Stimulated activated naive CD8-positive, alpha-beta T cell treated with anti-CD3 and anti-CD28 coated beads, Interleukin-15, Interleukin-2, amounts not matched to agents 100 ng/mL and 50 ng/mL, for 24 hours (primary cell): Measurements from ENCODE around the gene PRKCE.
A peak's percentile ranks its signal among the peaks of the same experiment; 100 is the strongest.
"Not testable (repeated sequence)": the region's sequence is repeated elsewhere in the genome, so short reads cannot be mapped to it uniquely, and the experiment has no call there.

Source experiments
- H3K27ac Mint-ChIP-seq: one replicate; pipeline ENCODE4 v1.8.0; 2021; ENCODE audit warnings: mild to moderate bottlenecking, mixed read lengths
- H3K27me3 Mint-ChIP-seq: one replicate; pipeline ENCODE4 v1.8.0; 2021; ENCODE audit warnings: mixed read lengths
- H3K36me3 Mint-ChIP-seq: one replicate; pipeline ENCODE4 v1.8.0; 2021; ENCODE audit warnings: low read depth, mixed read lengths
- H3K4me1 Mint-ChIP-seq: one replicate; pipeline ENCODE4 v1.8.0; 2021; ENCODE audit warnings: low read depth, mixed read lengths
- H3K4me3 Mint-ChIP-seq: one replicate; pipeline ENCODE4 v1.8.0; 2021; ENCODE audit warnings: mild to moderate bottlenecking, mixed read lengths
- H3K9me3 Mint-ChIP-seq: one replicate; pipeline ENCODE4 v1.8.0; 2021; ENCODE audit warnings: mixed read lengths

Gene PRKCE

DNA sequence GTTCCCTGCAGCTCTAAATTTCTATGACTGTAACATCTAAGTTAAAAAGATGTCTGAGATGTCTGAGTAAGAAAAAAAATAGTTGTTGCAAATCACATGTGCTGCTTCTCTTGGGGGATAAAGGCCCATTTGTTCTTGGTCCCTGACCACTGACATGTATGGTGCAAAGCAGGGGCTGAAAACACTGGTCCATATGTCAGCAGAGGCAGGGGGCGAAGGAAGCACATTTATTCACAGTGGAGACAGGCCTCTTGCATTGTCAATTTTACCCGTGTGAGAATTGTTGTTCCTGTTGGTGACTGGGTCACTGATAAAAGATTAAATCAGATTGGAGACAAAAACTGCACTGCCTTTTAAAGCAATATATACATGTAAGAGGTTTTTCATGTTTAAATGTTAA, 38.8 kb downstream of the PRKCE start:
- Mint-ChIP-seq H3K27ac (no peak overlapping the region), H3K4me3 (no peak overlapping the region), H3K36me3 (no peaks in the 10 kb centered on the region), H3K27me3 (no peaks in the 10 kb centered on the region), H3K9me3 (no peaks in the 10 kb centered on the region), H3K4me1 (peaks cover 21% of the 10 kb centered on the region)

DNA sequence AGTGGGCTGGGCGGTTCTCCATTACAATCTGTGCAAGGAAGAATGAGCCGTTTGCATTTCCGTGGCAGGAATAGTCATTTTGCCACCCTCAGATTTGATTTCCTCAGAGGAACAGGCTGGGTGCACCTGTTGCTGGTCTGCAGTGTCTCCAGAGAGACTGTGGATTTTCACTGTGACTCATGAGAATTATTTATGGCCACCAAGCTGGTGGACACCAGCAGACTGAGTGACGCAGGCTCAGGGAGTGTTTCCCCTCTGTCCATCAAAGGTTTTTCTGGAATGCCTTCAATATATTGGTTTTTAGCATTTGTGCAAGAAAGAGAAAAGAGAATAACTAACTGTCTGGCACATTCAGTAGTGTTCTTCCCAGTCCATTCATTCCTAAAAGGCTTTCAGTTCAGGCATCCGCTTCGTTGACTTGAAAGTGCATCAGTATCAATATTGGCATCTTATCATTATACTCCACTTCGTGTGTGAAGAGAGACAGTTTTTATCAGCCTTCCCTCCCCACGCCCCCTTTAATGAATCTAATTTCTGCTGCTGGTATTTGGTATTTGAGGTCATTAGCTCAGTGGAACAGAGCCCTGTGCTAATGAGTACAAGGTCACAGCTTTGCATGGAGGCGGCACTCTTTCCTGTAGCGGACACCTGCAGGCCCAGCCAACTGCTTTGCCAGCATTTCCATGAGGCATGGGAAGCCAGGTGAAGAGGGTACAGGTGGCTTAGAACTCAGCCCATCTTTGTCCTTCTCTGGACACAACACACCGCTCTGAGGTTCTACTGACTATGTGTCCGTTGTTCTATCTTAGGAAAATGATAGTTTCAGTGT, 39.9 kb downstream of the PRKCE start:
- no peak overlapping the region for H3K4me3 Mint-ChIP-seq
- H3K4me1 Mint-ChIP-seq = peaks cover 21% of the 10 kb centered on the region
- H3K27me3 Mint-ChIP-seq = no peaks in the 10 kb centered on the region
- H3K9me3 Mint-ChIP-seq = no peaks in the 10 kb centered on the region
- no peak overlapping the region for H3K27ac Mint-ChIP-seq
- H3K36me3 Mint-ChIP-seq = no peaks in the 10 kb centered on the region

DNA sequence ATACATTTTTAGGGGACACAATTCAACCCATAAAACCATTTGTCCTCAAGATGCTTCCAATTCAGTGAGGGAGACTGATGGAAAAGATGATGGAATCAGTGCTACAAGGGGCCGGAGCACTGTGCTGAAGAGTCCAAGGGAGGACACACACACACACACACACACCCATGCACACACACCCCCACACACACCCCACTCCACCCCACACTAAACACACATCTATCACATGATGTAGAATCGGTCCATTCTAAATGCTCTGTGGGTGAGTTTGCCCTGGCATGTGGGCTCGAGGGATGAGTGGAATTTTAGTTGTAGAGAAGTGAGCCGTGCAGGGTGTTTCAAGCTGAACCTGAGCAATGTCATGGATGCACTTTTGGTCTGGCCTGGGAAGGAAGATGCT, 41.1 kb downstream of the PRKCE start:
- H3K27me3 Mint-ChIP-seq = no peaks in the 10 kb centered on the region
- H3K9me3 Mint-ChIP-seq = no peaks in the 10 kb centered on the region
- peaks cover 21% of the 10 kb centered on the region for H3K4me1 Mint-ChIP-seq
- H3K27ac Mint-ChIP-seq = no peak overlapping the region
- no peaks in the 10 kb centered on the region for H3K36me3 Mint-ChIP-seq
- no peak overlapping the region for H3K4me3 Mint-ChIP-seq

DNA sequence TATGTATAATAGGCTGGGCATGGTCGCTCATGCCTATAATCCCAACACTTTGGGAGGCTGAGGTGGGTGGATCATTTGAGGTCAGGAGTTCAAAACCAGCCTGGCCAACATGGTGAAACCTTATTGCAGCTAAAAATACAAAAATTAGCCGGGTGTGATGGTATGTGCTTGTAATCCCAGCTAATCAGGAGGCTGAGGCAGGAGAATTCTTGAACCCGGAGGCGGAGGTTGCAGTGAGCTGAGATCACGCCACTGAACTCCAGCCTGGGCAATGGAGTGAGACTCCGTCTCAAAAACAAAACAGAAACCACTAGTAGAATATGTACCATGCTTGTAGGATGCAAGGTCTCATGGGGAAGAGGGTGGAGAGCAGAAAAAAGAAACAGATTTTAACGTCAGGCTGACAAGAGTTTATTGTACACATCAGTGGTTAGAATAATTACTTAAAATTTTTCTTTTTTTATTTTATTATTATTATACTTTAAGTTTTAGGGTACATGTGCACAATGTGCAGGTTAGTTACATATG, 44.1 kb downstream of the PRKCE start:
- not testable (repeated sequence) for H3K9me3 Mint-ChIP-seq, H3K36me3 Mint-ChIP-seq, H3K27ac Mint-ChIP-seq, H3K4me3 Mint-ChIP-seq, H3K27me3 Mint-ChIP-seq
- H3K4me1 Mint-ChIP-seq = peaks cover 39% of the 10 kb centered on the region

DNA sequence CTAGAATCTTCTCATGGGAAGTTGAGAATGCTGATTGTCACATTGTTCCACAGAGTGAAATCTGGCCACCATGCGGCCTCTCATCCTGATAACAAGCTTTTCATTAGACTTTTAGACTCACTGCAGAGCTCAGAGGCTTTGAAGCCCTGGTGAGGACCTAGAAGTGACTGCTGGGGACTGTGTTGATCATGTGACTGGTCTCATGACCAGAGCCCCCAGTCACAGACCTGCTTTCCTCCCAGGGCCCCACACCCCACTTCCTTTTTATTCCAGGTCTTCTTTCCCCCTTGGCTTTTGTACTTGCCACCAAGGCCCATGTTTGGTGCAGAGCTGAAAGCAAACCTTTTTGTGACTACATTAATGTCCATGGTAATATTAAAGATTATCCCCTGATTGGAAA, 45.2 kb downstream of the PRKCE start:
- Mint-ChIP-seq H3K9me3 (no peaks in the 10 kb centered on the region), H3K27me3 (no peaks in the 10 kb centered on the region), H3K4me1 (peaks cover 34% of the 10 kb centered on the region), H3K4me3 (no peak overlapping the region), H3K27ac (no peak overlapping the region), H3K36me3 (no peaks in the 10 kb centered on the region)

DNA sequence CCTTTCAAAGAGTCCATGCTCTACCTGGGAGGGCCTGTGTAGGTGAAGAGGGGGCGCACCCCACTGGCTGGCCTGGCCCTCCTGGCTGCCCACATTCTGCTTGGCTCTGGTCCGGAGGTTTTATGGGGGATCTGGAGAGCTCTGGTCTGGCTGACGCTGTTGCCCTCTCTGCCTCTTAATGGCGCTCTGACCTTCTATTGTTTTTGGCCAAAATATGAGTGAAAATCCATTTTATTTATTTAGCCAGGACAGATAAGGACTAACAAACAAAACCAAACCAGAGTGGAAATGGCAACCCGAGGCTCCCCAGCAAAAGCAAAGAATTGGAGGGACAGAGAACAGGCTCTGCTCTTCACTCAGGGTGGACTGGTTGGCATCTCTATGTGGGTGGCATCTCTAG, 45.7 kb downstream of the PRKCE start:
- Mint-ChIP-seq H3K27ac (no peak overlapping the region), H3K4me3 (no peak overlapping the region), H3K27me3 (no peaks in the 10 kb centered on the region), H3K36me3 (no peaks in the 10 kb centered on the region), H3K9me3 (no peaks in the 10 kb centered on the region), H3K4me1 (peaks cover 30% of the 10 kb centered on the region)

DNA sequence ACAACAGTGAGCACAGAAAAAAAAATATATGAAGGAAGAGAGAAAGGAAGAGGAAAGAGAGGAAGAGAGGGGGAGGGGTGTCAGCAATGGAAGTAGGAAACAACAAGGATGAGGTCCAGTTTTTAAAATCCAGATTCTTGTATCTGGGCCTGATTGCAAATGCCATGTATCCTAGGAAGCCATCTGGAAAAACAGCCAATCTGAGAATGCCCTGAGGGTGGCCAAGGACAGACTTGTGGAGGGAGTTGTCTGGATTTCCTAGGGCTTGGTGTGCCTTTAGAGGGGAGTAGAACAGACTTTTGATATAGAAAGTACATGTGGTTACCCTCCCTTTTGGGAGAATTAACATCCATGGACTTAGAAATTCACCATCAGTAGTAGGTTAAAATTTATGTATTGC, 47.1 kb downstream of the PRKCE start:
- Mint-ChIP-seq H3K27ac (no peak overlapping the region), H3K4me3 (no peak overlapping the region), H3K4me1 (peaks cover 30% of the 10 kb centered on the region)

DNA sequence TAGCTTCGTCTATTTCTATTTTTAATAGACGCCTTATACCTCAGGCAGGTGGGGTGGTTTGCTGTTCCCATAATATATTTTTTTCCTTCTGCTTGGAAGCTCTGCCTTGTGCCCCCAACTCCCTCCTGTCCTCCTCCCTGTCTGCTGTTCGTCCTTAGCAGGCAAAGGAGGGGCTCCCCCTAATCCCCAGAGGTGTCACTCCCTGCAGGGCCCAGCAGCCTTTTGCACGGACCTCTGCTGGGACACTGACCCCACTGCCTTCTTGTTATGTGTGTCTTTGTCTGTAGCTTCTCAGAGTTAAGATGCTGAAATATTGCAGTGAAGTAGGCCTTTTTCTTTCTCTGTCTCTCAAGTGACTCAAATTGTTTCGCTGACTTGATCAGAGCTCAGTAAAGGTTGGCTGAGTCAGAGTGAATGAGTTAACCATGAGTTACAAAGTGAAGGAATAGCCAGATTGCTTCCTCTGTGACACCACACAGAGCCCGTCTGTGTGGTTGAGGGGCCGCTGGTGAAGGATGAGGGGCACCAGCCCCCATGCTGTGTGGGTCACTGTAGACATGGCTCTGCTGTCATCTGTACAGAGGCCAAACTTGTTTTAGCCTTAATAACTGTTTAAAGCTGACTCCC, 47.7 kb downstream of the PRKCE start:
- peaks cover 30% of the 10 kb centered on the region for H3K4me1 Mint-ChIP-seq
- H3K4me3 Mint-ChIP-seq = peak overlapping the region; percentile 14
- H3K27me3 Mint-ChIP-seq = no peaks in the 10 kb centered on the region
- peak overlapping the region; percentile 45 for H3K27ac Mint-ChIP-seq
- H3K36me3 Mint-ChIP-seq = no peaks in the 10 kb centered on the region
- no peaks in the 10 kb centered on the region for H3K9me3 Mint-ChIP-seq

More for the DNA sequence above, 47.1 kb downstream of the PRKCE start:
- Mint-ChIP-seq H3K27me3 (no peaks in the 10 kb centered on the region), H3K9me3 (no peaks in the 10 kb centered on the region), H3K36me3 (no peaks in the 10 kb centered on the region)

DNA sequence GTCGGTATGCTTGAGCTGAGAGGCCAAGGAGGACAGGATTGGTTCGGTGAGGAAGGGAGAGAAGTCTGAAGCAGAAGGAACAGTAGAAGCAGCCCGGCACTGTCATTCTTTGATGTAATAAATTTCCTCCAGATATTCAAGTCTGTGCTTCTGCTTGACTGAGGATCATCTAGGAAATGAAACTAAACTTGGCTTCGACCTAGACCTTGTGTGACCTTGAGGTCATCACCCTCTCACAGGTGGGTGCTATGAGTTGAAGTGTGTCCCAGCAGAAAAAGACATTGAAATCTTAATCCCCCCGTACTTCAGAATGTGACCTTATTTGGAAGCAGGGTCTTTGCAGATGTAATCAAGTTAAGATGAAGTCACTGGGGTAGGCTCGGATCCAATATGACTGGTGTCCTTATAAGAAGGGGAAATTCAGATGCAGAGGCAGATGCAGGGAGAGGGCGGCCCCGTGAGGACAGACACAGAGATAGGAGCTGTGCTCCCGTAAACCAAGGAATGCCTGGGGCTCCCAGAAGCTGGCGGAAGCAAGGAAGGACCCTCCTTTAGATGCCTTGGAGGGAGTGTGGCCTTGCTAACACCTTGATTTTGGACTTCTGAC, 49.0 kb downstream of the PRKCE start:
- no peaks in the 10 kb centered on the region for H3K27me3 Mint-ChIP-seq
- no peaks in the 10 kb centered on the region for H3K36me3 Mint-ChIP-seq
- H3K9me3 Mint-ChIP-seq = no peaks in the 10 kb centered on the region
- H3K4me3 Mint-ChIP-seq = no peak overlapping the region
- H3K27ac Mint-ChIP-seq = peak overlapping the region; percentile 54
- peaks cover 30% of the 10 kb centered on the region for H3K4me1 Mint-ChIP-seq

DNA sequence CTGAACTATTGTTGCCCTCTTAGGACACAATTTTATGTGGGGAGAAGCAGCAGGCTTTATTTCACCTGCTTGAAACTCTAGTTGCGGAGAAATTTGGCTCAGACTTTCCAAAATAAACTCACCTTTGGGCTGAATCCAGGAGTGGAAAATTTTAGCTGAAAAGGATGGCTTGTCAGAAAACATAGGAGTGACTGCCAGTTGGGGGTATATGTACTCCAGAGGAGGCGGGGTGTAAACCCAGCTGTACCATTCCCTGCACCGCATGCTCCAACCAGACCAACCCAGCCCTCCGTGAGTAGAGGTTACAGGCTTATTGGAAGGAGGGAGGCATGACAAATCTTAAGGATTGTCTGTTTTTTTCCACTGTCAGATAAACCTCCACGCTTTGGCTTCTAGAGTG, 53.8 kb downstream of the PRKCE start:
- H3K27me3 Mint-ChIP-seq = no peaks in the 10 kb centered on the region
- peaks cover 19% of the 10 kb centered on the region for H3K36me3 Mint-ChIP-seq
- H3K4me1 Mint-ChIP-seq = peaks cover 7% of the 10 kb centered on the region
- no peaks in the 10 kb centered on the region for H3K9me3 Mint-ChIP-seq
- no peak overlapping the region for H3K4me3 Mint-ChIP-seq
- H3K27ac Mint-ChIP-seq = no peak overlapping the region

DNA sequence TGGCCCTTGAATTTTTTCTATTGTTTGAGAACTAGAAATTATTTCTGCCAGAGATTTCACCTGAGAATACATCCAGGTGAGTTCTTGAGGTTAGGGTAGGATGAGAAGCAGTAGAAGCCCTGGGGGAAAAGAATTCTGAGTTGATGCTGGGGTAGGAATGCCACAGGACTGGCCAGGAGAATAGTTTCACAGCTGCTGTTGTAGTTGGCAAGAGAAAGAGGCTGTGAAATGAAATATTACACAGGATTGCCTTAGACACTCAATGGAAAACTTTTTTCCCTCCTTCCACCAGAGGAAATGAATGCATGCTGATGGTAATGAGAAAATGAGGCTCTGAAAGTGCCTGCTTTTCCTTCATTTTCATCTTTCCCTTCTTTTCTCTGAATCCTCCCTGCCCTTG, 54.6 kb downstream of the PRKCE start:
- Mint-ChIP-seq H3K27ac (no peak overlapping the region), H3K4me1 (no peaks in the 10 kb centered on the region), H3K4me3 (no peak overlapping the region), H3K9me3 (no peaks in the 10 kb centered on the region), H3K36me3 (peaks cover 19% of the 10 kb centered on the region), H3K27me3 (no peaks in the 10 kb centered on the region)

DNA sequence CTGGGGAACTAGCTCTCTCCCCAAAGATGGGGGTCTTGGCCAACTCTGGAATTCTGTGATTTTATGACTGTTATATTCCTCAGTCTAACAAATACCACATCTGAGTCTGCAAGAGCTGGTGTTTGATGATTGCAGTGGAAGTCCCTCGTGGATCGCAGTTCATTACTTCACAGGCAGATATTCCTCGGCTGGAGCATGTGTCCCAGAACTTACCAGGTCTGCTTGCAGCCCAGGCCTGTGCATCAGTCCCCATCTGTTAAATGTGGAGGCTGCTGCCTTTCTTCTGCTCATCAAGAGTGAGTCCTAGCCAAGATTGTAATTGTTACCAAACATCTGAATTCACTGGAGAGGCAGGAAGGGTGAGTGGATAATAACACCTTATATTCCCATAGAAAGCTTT, 55.5 kb downstream of the PRKCE start:
- Mint-ChIP-seq H3K27me3 (no peaks in the 10 kb centered on the region), H3K9me3 (no peaks in the 10 kb centered on the region), H3K4me1 (no peaks in the 10 kb centered on the region), H3K4me3 (no peak overlapping the region), H3K27ac (no peak overlapping the region), H3K36me3 (peaks cover 19% of the 10 kb centered on the region)

DNA sequence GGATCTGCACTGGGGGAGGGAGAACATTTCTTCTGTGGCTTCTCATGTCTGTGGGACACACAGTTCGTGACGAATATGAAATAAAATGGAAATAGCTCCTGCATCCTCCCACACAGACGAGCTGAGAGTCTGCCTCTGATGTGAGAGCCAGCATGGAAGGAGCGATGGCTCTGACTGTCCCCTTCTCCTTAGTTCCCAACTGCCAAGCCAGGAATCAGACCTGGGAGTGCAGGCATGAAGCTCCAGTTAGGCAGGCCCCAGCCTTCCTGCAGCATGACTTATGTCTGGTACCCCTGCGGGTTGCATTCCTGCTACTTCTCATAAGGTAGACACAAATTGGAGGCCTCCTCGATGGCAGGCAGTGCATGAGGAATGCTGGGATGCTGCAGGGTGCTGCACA, 56.2 kb downstream of the PRKCE start:
- H3K9me3 Mint-ChIP-seq = no peaks in the 10 kb centered on the region
- H3K4me1 Mint-ChIP-seq = no peaks in the 10 kb centered on the region
- H3K4me3 Mint-ChIP-seq = no peak overlapping the region
- peaks cover 19% of the 10 kb centered on the region for H3K36me3 Mint-ChIP-seq
- no peak overlapping the region for H3K27ac Mint-ChIP-seq
- H3K27me3 Mint-ChIP-seq = no peaks in the 10 kb centered on the region

DNA sequence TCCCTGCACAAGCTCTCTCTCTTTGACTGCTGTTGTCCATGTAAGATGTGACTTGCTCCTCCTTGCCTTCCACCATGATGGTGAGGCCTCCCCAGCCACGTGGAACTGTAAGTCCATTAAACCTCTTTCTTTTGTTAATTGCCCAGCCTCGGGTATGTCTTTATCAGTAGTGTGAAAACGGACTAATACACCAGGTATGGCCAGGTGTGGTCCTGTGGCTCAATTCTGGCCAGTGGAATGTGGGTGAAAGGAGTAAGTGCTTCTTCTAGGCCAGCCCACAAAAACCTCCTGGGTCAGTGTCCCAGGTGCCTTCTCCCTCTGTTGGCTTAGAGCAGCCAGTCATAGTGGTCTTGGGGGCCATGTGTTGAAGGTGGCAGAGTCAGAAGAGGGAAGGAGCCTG, 57.0 kb downstream of the PRKCE start:
- H3K4me3 Mint-ChIP-seq = no peak overlapping the region
- no peaks in the 10 kb centered on the region for H3K9me3 Mint-ChIP-seq
- no peak overlapping the region for H3K27ac Mint-ChIP-seq
- H3K27me3 Mint-ChIP-seq = no peaks in the 10 kb centered on the region
- no peaks in the 10 kb centered on the region for H3K4me1 Mint-ChIP-seq
- peaks cover 19% of the 10 kb centered on the region for H3K36me3 Mint-ChIP-seq

DNA sequence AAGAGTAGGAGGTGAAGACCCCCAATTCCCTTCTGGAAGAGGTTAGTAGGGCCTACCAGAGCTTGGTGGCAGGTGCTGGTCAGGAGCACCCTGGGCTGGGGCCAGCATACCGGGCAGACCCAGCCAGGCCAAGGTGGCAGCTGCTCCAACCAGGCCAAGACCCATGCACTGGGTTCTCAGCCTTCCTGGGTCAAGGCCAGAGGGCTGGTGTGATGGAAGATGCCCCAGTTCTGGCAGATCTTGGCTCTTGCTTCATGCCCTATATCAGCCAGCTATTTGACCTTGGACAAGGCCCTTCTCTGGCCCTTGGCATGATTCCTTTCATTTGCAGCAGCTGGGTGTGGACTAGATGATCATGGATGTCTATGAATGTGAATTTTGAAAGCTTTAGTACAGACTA, 57.7 kb downstream of the PRKCE start:
- no peaks in the 10 kb centered on the region for H3K9me3 Mint-ChIP-seq
- no peaks in the 10 kb centered on the region for H3K4me1 Mint-ChIP-seq
- H3K4me3 Mint-ChIP-seq = no peak overlapping the region
- H3K27ac Mint-ChIP-seq = no peak overlapping the region
- H3K27me3 Mint-ChIP-seq = no peaks in the 10 kb centered on the region
- H3K36me3 Mint-ChIP-seq = peaks cover 19% of the 10 kb centered on the region
